ENCODE data around the gene FOXE1.

Gene FOXE1

GRCh38 chr9:97868859-97869258 is 15.8 kb downstream of the FOXE1 start:
- no peak for DNase-seq

- no peak for DNase-seq
Measured at GRCh38 chr9:97873425-97873824, 20.4 kb downstream of the FOXE1 start.

- peak; percentile 4 for DNase-seq
Measured at GRCh38 chr9:97873882-97874281, 20.9 kb downstream of the FOXE1 start.

- DNase-seq, result peak; percentile 43
Measured at GRCh38 chr9:97874624-97875023, 21.6 kb downstream of the FOXE1 start.

- no peak for DNase-seq
Measured at GRCh38 chr9:97875111-97875510, 22.1 kb downstream of the FOXE1 start.

- no peak for DNase-seq
Measured at GRCh38 chr9:97876061-97876460, 23.0 kb downstream of the FOXE1 start.

- DNase-seq, result no peak
Measured at GRCh38 chr9:97880336-97880735, 27.3 kb downstream of the FOXE1 start.

- peak; percentile 43 for DNase-seq
Measured at GRCh38 chr9:97889941-97890887, 37.2 kb downstream of the FOXE1 start.

- DNase-seq, result no peak
Measured at GRCh38 chr9:97891736-97892135, 38.7 kb downstream of the FOXE1 start.

- no peak for DNase-seq
Measured at GRCh38 chr9:97892421-97892820, 39.4 kb downstream of the FOXE1 start.

GRCh38 chr9:97895211-97895610 is 42.2 kb downstream of the FOXE1 start:
- DNase-seq, result no peak

- DNase-seq, result peak; percentile 28
Measured at GRCh38 chr9:97895695-97896332, 42.8 kb downstream of the FOXE1 start.

- DNase-seq, result no peak
Measured at GRCh38 chr9:97900103-97900737, 47.2 kb downstream of the FOXE1 start.

GRCh38 chr9:97900738-97901565 is 47.9 kb downstream of the FOXE1 start:
- DNase-seq, result peak; percentile 57

- DNase-seq, result no peak
Measured at GRCh38 chr9:97903177-97903576, 50.2 kb downstream of the FOXE1 start.

GRCh38 chr9:97904725-97905124 is 51.7 kb downstream of the FOXE1 start:
- DNase-seq, result no peak

- DNase-seq, result no peak
Measured at GRCh38 chr9:97905228-97905627, 52.2 kb downstream of the FOXE1 start.

All from NCI-H82 (cell line).